Astrocyte of the cerebellum (primary cell): ENCODE results near the gene KCNK13.

ENCODE experiments used
- DNase-seq: peaks from one replicate; pipeline ENCODE4 v3.0.0-alpha.2; 2011; ENCODE audit warnings: low read depth
- H3K4me3 ChIP-seq: 2 replicates; pipeline ENCODE4 v1.5.1; 2011; ENCODE audit warnings: mild to moderate bottlenecking, low read depth, low read length, moderate library complexity
- in situ Hi-C: cut with HindIII; loops from 2 replicates; pipeline ENCODE4 v1.10.0; 2017; ENCODE audit warnings: low sequenced_read_pairs
- TF ChIP-seq, protein P1 (sequence below): IDR thresholded peaks from 2 replicates; pipeline ENCODE4 v1.5.1; 2012; ENCODE audit warnings: low read length, low read depth, moderate library complexity, mild to moderate bottlenecking; ENCODE audit errors: missing control alignments

Gene KCNK13

DNA sequence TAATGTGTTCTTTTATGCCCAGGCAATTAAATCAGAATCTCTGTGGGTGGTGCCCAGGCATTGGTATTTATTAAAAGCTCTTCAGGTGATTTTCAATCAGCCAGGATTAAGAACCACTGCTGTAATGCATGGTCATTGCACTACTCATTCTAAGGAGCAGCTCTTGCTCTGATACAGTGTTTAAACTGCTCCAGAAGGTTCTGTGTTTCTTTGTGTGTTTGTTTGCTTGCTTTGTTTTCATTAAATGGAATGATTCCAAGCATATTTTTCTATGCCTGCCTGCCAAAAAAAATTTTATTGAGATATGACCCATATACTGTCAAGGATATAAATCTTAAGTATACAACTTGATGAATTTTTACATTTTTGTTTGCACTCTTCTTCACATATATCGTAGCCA lies 54.0 kb downstream of the KCNK13 start:
- no peak for DNase-seq
- in situ Hi-C loops = no loop called here
- H3K4me3 ChIP-seq = no peak overlapping the region
- TF ChIP-seq, protein P1, sequence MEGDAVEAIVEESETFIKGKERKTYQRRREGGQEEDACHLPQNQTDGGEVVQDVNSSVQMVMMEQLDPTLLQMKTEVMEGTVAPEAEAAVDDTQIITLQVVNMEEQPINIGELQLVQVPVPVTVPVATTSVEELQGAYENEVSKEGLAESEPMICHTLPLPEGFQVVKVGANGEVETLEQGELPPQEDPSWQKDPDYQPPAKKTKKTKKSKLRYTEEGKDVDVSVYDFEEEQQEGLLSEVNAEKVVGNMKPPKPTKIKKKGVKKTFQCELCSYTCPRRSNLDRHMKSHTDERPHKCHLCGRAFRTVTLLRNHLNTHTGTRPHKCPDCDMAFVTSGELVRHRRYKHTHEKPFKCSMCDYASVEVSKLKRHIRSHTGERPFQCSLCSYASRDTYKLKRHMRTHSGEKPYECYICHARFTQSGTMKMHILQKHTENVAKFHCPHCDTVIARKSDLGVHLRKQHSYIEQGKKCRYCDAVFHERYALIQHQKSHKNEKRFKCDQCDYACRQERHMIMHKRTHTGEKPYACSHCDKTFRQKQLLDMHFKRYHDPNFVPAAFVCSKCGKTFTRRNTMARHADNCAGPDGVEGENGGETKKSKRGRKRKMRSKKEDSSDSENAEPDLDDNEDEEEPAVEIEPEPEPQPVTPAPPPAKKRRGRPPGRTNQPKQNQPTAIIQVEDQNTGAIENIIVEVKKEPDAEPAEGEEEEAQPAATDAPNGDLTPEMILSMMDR = no peak

DNA sequence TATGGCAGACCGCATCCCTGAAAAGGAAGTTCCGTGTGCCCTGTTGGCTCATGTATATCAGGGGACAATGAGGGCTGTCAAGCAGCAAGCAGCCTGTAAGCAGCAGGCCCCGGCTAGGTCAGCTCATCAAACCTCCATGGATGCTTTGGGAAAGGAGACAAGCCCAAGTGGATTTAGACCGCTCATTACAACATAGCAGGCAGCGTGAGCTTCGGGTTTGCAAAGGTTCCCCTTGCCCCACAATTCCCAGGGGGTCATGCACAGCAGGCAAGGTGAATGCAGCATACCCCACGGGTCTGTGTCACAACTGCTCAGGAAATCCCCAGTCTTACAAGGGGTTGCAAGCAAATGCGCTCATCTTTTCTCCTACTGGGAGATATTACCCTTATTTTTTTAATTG lies 54.6 kb downstream of the KCNK13 start:
- TF ChIP-seq, protein P1 = no peak
- H3K4me3 ChIP-seq = no peak overlapping the region
- no peak for DNase-seq
- in situ Hi-C loops = no loop called here

DNA sequence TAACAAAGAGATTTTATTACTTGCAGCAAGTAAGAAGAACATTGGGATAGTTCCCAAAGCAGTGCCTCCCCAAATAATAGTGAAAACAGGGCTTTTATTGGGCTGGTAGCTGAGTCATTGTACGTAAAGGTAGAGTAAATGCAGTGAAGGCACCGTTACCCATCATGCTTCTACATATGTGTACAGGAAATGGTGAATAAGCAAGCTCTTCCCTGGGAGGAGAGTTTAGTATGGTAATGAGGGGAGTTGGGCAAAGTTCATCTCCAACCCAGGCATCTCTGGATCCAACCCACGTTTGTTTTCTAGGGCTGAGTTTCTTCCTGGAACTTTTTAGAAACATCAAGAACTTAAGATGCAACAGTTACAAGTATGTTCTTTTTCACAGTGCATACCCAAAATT lies 56.2 kb downstream of the KCNK13 start:
- in situ Hi-C loops = no loop called here
- no peak for DNase-seq
- no peak overlapping the region for H3K4me3 ChIP-seq
- TF ChIP-seq, protein P1 = no peak

DNA sequence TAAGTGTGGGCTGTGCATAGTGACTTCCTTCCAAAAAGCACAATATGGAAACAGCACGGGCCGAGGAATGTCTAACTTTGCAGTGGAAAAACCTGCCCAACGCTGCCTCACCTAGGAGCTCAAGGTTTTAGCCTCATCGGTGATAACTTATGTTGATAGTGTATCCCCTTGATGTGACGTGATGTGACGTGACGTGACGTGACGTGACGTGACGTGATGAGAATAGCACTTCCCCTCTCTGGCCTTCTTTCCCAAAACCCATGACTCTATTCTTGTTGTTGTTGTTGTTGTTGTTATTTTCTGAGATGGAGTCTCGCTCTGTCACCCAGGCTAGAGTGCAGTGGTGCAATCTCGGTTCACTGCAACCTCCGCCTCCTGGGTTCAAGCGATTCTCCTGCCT lies 64.5 kb downstream of the KCNK13 start:
- H3K4me3 ChIP-seq = no peak overlapping the region
- TF ChIP-seq, protein P1 = no peak
- no peak for DNase-seq
- in situ Hi-C loops = no loop called here

DNA sequence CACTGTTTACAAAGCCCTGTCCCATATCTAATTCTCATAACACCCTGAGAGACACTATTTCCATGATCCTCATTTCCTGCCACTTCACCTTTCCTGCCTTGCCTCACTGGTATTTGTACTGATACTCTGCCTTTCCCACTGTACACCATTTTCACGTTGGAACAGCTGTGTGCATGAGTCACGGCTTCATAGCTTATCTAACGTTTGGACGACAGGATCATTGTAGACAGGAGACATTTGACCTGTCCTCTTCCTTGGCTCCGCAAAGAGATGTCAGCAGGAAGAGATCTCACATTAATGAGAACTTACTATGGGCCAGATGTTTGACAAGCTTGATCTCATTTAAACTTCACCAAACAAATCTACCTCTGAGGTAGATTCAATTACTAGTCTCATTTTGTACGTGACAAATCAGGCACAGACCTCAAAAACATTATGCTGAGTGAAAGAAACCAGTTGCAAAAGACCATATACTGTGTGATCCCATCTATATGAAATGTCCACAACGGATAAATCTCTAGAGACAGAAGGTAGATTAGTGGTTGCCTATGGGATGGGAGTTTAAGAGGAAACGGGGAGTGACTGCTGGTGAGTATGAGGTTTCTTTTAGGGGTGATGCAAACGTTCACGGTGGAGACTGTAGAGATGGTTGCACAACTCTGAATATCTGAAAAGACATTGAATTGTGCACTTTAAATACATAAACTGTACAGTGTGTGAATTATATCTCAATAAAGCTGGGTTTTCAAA lies 71.2 kb downstream of the KCNK13 start:
- no peak overlapping the region for H3K4me3 ChIP-seq
- in situ Hi-C loops = no loop called here
- no peak for DNase-seq
- TF ChIP-seq, protein P1 = no peak

DNA sequence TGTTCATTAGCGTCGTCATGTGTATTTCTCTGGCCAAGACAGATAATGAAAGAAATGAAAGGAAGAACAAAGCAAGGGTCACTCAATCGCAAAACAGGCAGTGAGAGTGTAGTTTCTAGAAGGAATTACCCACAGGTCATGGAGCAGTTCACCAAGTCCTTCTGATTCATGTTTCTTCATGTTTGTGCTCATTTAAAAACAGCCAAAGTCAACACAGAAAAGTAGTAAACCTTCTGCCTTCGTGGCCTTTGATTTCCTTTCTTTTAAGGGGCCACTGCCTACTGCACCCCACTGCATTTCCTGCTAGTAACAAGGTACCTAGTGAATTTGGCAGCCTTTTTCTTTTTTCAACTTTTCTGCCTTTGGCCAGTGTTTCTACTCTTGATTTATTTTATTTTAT lies 75.1 kb downstream of the KCNK13 start:
- H3K4me3 ChIP-seq = no peak overlapping the region
- TF ChIP-seq, protein P1 = no peak
- DNase-seq = no peak
- in situ Hi-C loops = no loop called here
